DND-41 (cell line): ENCODE measurements around the gene PTGES2.

Source experiments
- ATAC-seq: fragments of 200-7000 bp; cut with Tn5 transposase; 3 replicates; pipeline ENCODE4 v1.9.1; 2021; ENCODE audit warnings: low read depth; ENCODE audit not compliant: insufficient read depth
- DNase-seq: peaks from one replicate; pipeline ENCODE4 v3.0.0-alpha.2; 2020
- H2AFZ ChIP-seq: 2 replicates; pipeline ENCODE4 v1.6.0; 2012; ENCODE audit warnings: low read depth, low read length
- H3K27ac ChIP-seq: 2 replicates; pipeline ENCODE4 v1.5.1; 2012; ENCODE audit warnings: low read length, inconsistent platforms
- H3K27me3 ChIP-seq: fragments of 200-600 bp; sonication (generic); 2 replicates; pipeline ENCODE4 v1.6.0; 2012; ENCODE audit warnings: low read length, mild to moderate bottlenecking, inconsistent platforms; ENCODE audit not compliant: insufficient read depth, poor library complexity
- H3K36me3 ChIP-seq: 2 replicates; pipeline ENCODE4 v1.5.1; 2012; ENCODE audit warnings: low read length, inconsistent platforms; ENCODE audit not compliant: insufficient read depth
- H3K4me1 ChIP-seq: 2 replicates; pipeline ENCODE4 v1.5.1; 2012; ENCODE audit warnings: mild to moderate bottlenecking, low read length; ENCODE audit not compliant: insufficient read depth
- H3K4me2 ChIP-seq: 2 replicates; pipeline ENCODE4 v1.6.0; 2012; ENCODE audit warnings: mild to moderate bottlenecking, moderate library complexity, low read length, inconsistent platforms; ENCODE audit not compliant: insufficient read depth
- H3K4me3 ChIP-seq, 2 experiments: fragments of 200-600 bp in 1 of 2; shearing (Covaris generic) in 1 of 2; 2 replicates each; pipeline ENCODE4 v1.5.1; 2012 to 2016; ENCODE audit warnings: inconsistent platforms in 2 of 2, low read length in 2 of 2, mild to moderate bottlenecking in 2 of 2, low read depth in 1 of 2, moderate library complexity in 1 of 2
- H3K79me2 ChIP-seq: 2 replicates; pipeline ENCODE4 v1.6.0; 2012; ENCODE audit warnings: low read length, inconsistent platforms; ENCODE audit not compliant: insufficient read depth
- H3K9ac ChIP-seq: 2 replicates; pipeline ENCODE4 v1.6.0; 2012; ENCODE audit warnings: low read depth, mild to moderate bottlenecking, inconsistent platforms, low read length, moderate library complexity
- H3K9me3 ChIP-seq: 2 replicates; pipeline ENCODE4 v1.5.1; 2012; ENCODE audit warnings: low read length, moderate library complexity, mild to moderate bottlenecking, inconsistent platforms; ENCODE audit not compliant: insufficient read depth, severe bottlenecking
- H4K20me1 ChIP-seq: 2 replicates; pipeline ENCODE4 v1.6.0; 2012; ENCODE audit warnings: low read length; ENCODE audit not compliant: insufficient read depth
- CTCF ChIP-seq: IDR thresholded peaks from 2 replicates; pipeline ENCODE4 v1.5.1; 2012; ENCODE audit warnings: borderline replicate concordance, low read length, moderate library complexity, mild to moderate bottlenecking; ENCODE audit not compliant: poor library complexity, severe bottlenecking; ENCODE audit errors: extremely low read depth
- EZH2 ChIP-seq: IDR thresholded peaks from 3 replicates; pipeline ENCODE4 v1.6.1; 2012; ENCODE audit warnings: borderline replicate concordance, low read depth, mild to moderate bottlenecking, moderate library complexity, low read length, inconsistent platforms; ENCODE audit not compliant: severe bottlenecking

PTGES2 gene

GRCh38 chr9:128148509-128149000, 21.0 kb upstream of the PTGES2 start:
- Histone ChIP-seq H4K20me1 (no peaks in the 10 kb centered on the region), H3K4me2 (no peak overlapping the region), H3K27ac (no peak overlapping the region), H3K79me2 (no peaks in the 10 kb centered on the region), H3K27me3 (no peaks in the 10 kb centered on the region), H2AFZ (no peak overlapping the region), H3K9ac (no peak overlapping the region), H3K4me3 (no peak overlapping the region), H3K9me3 (no peaks in the 10 kb centered on the region), H3K36me3 (no peaks in the 10 kb centered on the region), H3K4me1 (no peaks in the 10 kb centered on the region)
- DNase-seq (no peak), ATAC-seq (no peak)
- TF ChIP-seq EZH2 (no peak), CTCF (no peak)

GRCh38 chr9:128146591-128147120, 19.1 kb upstream of the PTGES2 start:
- H3K79me2 ChIP-seq = no peaks in the 10 kb centered on the region
- H3K36me3 ChIP-seq = no peaks in the 10 kb centered on the region
- H3K4me1 ChIP-seq = peaks cover 4% of the 10 kb centered on the region; the same call in 1 of the 2 replicates
- TF ChIP-seq CTCF = no peak
- no peak for TF ChIP-seq EZH2
- H3K9ac ChIP-seq = no peak overlapping the region
- no peak overlapping the region for H3K27ac ChIP-seq
- H3K9me3 ChIP-seq = no peaks in the 10 kb centered on the region
- H4K20me1 ChIP-seq = no peaks in the 10 kb centered on the region
- no peaks in the 10 kb centered on the region for H3K27me3 ChIP-seq
- no peak overlapping the region for H3K4me3 ChIP-seq
- H3K4me2 ChIP-seq = no peak overlapping the region
- DNase-seq = no peak
- no peak overlapping the region for H2AFZ ChIP-seq
- no peak for ATAC-seq

- Histone ChIP-seq H2AFZ (no peak overlapping the region), H3K4me3 (no peak overlapping the region), H3K79me2 (no peaks in the 10 kb centered on the region), H3K4me2 (no peak overlapping the region), H3K4me1 (peaks cover 4% of the 10 kb centered on the region; the same call in 1 of the 2 replicates), H3K27me3 (no peaks in the 10 kb centered on the region), H3K36me3 (no peaks in the 10 kb centered on the region), H4K20me1 (no peaks in the 10 kb centered on the region), H3K9me3 (no peaks in the 10 kb centered on the region), H3K9ac (no peak overlapping the region), H3K27ac (no peak overlapping the region)
- ATAC-seq (no peak), DNase-seq (no peak)
- TF ChIP-seq CTCF (no peak), EZH2 (no peak)
Measured at GRCh38 chr9:128145951-128146351, 18.4 kb upstream of the PTGES2 start.
